Measurements from ENCODE around the gene SMARCD3. TPM values are rescaled to one million over a fixed set of nuclear protein-coding genes. Genes with fewer than 3 reads are reported as not detected.
A peak's percentile ranks its signal among the peaks of the same experiment; 100 is the strongest.

The SMARCD3 gene
- total RNA-seq, 4 donors from 2014 or later: 4.8 to 19.8 (median 13.5) TPM

DNA sequence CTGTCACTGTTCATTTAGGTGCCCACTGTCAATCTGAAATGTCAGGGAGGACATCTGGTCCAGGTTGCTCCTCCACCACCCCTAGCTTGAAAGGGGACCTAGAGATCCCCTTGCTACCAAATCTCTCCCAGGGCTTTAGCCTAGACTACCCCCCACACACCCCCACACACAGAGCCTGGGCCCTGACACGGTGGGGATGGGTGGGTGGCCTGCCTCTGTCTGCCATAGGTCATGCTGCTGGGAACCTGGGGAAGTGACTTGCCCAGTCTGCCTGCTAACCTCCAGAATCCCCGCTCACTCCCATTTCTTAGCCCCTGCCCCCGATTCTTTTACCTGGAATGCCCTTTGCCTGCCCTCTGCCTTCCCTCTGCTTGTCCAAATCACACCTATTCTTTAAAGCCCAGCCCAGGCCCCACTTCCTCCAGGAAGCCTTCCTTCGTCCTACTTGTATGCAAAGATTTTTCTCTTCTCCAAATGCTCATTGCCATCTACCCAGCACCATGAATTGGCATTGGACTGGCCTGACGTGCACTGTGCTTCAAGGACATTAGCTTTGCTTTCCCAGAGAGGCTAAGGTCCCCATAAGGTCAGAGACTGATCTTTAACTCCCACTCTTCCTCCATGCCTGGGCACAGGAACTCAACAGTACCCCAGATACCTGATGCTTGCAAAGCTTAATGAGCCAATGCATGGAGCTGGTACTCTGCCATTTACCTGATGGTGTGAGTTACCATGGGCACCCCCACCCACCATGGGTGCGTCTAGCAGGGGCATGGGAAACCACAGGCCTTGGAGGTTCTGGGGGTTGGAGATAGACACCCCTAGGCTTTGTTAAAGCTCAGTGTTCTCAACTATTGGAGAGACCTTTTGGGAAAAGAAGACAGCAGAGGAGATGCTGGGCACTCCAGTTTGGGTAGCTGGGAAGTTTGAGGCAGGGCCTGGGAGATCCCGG lies 2.0 kb upstream of the SMARCD3 start:
- intact Hi-C loops (cut with DNase I; ENCODE audit: low total_unique reads): no loop called here
- 61 to 64% methylated on average over 7 of the region's 7 CpGs for WGBS, 2 donors
- no peak for DNase-seq (ENCODE audit: low spot score in 2 of 2)
- no peak overlapping the region for H3K4me3 ChIP-seq (ENCODE audit: low read depth, poor library complexity, severe bottlenecking)
- TF ChIP-seq, protein P1, sequence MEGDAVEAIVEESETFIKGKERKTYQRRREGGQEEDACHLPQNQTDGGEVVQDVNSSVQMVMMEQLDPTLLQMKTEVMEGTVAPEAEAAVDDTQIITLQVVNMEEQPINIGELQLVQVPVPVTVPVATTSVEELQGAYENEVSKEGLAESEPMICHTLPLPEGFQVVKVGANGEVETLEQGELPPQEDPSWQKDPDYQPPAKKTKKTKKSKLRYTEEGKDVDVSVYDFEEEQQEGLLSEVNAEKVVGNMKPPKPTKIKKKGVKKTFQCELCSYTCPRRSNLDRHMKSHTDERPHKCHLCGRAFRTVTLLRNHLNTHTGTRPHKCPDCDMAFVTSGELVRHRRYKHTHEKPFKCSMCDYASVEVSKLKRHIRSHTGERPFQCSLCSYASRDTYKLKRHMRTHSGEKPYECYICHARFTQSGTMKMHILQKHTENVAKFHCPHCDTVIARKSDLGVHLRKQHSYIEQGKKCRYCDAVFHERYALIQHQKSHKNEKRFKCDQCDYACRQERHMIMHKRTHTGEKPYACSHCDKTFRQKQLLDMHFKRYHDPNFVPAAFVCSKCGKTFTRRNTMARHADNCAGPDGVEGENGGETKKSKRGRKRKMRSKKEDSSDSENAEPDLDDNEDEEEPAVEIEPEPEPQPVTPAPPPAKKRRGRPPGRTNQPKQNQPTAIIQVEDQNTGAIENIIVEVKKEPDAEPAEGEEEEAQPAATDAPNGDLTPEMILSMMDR (IDR thresholded peaks at IDR 0.05): no peak
- TF ChIP-seq POLR2A (IDR thresholded peaks at IDR 0.05): no peak

DNA sequence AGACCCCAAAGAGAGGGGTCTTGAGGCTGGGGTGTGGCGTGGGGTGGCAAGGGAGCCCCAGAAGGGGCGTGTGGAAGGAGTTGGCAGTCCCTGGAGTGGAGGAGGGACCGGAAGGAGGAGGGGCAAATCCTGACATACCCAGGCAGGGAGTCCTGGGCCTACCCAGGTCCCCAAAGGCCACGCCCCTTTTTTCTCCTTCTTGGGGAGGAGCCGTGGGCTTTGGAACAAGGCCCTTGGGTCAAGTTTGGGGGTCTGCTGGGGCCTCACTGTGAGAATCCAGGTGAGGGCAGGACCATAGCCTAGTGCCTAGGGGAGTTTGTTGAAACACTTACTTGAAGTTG lies 1.2 kb upstream of the SMARCD3 start:
- intact Hi-C loops (cut with DNase I; ENCODE audit: low total_unique reads): no loop called here
- 9 to 19% methylated on average over 5 of the region's 5 CpGs for WGBS, 2 donors
- peak in 1 of 2 donors; percentile 51 for DNase-seq (ENCODE audit: low spot score in 2 of 2)
- TF ChIP-seq, protein P1 (IDR thresholded peaks at IDR 0.05): no peak
- TF ChIP-seq POLR2A (IDR thresholded peaks at IDR 0.05): no peak
- no peak overlapping the region for H3K4me3 ChIP-seq (ENCODE audit: low read depth, poor library complexity, severe bottlenecking)

DNA sequence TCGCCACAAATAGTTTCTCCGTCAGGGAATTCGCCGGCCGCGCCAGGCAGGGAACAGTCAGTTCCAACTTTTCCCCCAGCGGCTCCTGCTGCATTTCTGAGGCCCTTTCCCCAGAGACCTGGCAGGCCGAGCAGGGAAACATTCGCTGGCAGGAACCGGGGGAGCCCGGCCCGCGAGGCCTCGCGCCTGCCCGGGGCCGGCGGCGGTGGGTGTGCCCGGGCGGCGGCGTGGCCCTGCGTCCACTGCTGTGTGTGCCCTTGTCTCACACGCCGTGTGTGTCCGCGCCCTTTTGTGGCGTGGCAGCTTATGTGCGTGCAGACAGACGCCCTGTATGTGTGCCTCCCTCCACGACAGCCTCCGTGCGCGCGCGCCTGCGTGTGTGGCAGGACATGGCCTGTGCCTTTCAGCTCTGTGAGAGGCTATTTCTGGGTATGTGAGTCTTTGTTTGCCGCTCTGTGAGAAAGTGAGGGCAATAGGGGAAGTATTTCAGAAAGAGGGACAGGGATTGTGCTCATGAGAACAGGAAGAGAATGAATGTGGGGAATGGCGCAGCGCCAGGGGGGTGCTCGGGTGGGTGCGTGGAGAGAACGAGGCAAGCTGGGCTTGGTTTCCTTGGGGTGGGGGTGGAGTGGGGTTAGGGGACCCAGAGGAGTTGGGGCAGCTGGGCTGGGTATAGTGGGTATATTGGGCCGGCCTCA lies 689 bp upstream of the SMARCD3 start:
- intact Hi-C loops (cut with DNase I; ENCODE audit: low total_unique reads): no loop called here
- no peak for TF ChIP-seq POLR2A (IDR thresholded peaks at IDR 0.05)
- TF ChIP-seq, protein P1 (IDR thresholded peaks at IDR 0.05): no peak
- DNase-seq (ENCODE audit: low spot score in 2 of 2): peak in 1 of 2 donors; percentile 93
- peak overlapping the region; percentile 29 for H3K4me3 ChIP-seq (ENCODE audit: low read depth, poor library complexity, severe bottlenecking)
- WGBS, 2 donors: 4 to 5% methylated on average over 17 to 27 of the region's 45 CpGs

DNA sequence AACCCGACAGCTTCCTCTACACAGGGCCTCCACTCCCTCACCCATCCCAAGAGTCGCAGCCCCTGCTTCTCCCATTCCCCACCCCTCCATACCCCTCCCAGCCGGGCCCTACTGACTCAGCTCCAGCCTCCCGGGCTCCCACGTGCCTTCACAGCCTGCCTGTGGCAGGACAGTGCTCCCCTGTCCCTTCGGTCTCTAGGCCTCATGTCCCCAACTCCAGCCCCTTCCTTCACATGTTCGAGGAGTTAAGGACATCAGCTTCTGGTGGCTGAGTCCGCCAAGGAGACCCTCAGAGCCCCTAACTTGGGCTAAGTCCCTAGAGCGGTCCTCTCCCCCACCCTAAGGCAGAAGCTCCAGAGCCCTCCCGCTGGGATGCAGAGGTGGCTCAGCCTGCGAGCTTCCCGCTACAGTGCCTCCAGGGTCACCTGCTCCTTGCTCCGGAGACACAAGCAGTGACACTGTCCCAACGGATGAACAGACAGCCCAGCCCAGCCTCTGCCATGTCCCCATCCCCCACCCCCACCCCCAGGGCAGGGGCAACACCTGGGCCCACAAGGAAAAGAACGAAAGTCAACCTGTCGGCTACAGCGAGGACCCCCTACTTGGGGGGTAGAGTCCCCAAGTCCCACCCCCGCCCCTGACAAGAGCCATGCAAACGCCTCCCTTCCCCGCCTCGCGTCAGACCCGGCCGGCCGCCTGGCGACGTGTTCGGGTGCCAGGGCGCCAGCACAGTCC lies 716 bp downstream of the SMARCD3 start:
- TF ChIP-seq POLR2A (IDR thresholded peaks at IDR 0.05): no peak
- TF ChIP-seq, protein P1 (IDR thresholded peaks at IDR 0.05): no peak
- intact Hi-C loops (cut with DNase I; ENCODE audit: low total_unique reads): no loop called here
- DNase-seq (ENCODE audit: low spot score in 2 of 2): no peak
- peak overlapping the region; percentile 29 for H3K4me3 ChIP-seq (ENCODE audit: low read depth, poor library complexity, severe bottlenecking)
- 8 to 22% methylated on average over 17 to 29 of the region's 29 CpGs for WGBS, 2 donors

DNA sequence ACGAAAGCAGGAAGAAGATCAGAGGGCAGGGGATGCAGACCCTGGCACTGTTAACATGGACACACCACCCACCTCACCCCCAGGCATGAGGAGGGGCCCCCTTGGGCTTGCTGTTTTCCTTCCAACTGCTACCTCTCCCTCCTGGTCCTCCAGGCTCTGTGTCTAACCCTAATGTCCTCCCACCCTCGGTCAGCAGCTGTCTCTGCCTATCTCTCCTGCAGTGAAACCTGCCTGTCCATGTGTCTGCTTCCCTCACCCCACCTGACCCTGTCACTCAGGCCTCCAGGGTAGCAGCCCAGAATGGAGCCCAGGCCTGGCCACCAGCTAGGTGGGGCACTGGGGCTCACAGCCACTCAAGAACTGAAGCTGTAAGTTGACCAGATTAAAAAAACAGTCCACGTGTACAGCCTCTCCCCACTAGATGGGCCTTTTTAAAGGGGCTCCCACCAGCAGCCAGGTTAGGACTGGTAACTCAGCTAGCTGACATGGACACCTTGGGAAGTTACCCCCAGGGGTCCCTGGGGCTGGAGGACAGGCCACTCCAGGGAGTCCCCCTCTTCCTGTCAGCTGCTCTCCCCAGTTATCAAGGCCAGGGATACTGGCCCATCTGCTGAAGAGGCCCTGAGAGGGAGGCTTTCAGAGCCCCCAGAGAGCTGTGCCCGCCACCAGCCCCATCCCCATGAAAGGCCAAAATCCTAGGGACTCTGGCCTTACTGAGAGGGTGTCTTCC lies 1.5 kb downstream of the SMARCD3 start:
- WGBS, 2 donors: 63 to 65% methylated on average over 4 of the region's 4 CpGs
- intact Hi-C loops (cut with DNase I; ENCODE audit: low total_unique reads): no loop called here
- H3K4me3 ChIP-seq (ENCODE audit: low read depth, poor library complexity, severe bottlenecking): no peak overlapping the region
- TF ChIP-seq, protein P1 (IDR thresholded peaks at IDR 0.05): no peak
- no peak for TF ChIP-seq POLR2A (IDR thresholded peaks at IDR 0.05)
- no peak for DNase-seq (ENCODE audit: low spot score in 2 of 2)

All from lower leg skin (tissue), 4 donors.